ENCODE measurements around the gene BGLAP.

- no peak for TF ChIP-seq YY1 (IDR thresholded peaks at IDR 0.05; ENCODE audit: extremely low read depth, insufficient replicate concordance, low read depth, low read length)
- no peak for TF ChIP-seq EZH2 (IDR thresholded peaks at IDR 0.05)
- no peak for TF ChIP-seq CTCF (IDR thresholded peaks at IDR 0.05 in 2 of 3, conservative IDR thresholded peaks at IDR 0.05 in 1 of 3; ENCODE audit: borderline replicate concordance in 1 of 3, insufficient read depth in 1 of 3, low read depth in 2 of 3, low read length in 2 of 3)
- no peak for TF ChIP-seq POLR2A (IDR thresholded peaks at IDR 0.05; ENCODE audit: borderline replicate concordance, extremely low read depth, insufficient read depth, insufficient read length)
- TF ChIP-seq POLR2AphosphoS5 (IDR thresholded peaks at IDR 0.05; ENCODE audit: low read depth, low read length) = no peak
- TF ChIP-seq, protein P1, sequence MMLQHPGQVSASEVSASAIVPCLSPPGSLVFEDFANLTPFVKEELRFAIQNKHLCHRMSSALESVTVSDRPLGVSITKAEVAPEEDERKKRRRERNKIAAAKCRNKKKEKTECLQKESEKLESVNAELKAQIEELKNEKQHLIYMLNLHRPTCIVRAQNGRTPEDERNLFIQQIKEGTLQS (IDR thresholded peaks at IDR 0.05) = no peak
- no peak for TF ChIP-seq JUND (IDR thresholded peaks at IDR 0.05)
- TF ChIP-seq ZNF274 (IDR thresholded peaks at IDR 0.05; ENCODE audit: low read depth, low read length) = no peak
- no peak for TF ChIP-seq MAX (IDR thresholded peaks at IDR 0.05)
- TF ChIP-seq, protein P2, sequence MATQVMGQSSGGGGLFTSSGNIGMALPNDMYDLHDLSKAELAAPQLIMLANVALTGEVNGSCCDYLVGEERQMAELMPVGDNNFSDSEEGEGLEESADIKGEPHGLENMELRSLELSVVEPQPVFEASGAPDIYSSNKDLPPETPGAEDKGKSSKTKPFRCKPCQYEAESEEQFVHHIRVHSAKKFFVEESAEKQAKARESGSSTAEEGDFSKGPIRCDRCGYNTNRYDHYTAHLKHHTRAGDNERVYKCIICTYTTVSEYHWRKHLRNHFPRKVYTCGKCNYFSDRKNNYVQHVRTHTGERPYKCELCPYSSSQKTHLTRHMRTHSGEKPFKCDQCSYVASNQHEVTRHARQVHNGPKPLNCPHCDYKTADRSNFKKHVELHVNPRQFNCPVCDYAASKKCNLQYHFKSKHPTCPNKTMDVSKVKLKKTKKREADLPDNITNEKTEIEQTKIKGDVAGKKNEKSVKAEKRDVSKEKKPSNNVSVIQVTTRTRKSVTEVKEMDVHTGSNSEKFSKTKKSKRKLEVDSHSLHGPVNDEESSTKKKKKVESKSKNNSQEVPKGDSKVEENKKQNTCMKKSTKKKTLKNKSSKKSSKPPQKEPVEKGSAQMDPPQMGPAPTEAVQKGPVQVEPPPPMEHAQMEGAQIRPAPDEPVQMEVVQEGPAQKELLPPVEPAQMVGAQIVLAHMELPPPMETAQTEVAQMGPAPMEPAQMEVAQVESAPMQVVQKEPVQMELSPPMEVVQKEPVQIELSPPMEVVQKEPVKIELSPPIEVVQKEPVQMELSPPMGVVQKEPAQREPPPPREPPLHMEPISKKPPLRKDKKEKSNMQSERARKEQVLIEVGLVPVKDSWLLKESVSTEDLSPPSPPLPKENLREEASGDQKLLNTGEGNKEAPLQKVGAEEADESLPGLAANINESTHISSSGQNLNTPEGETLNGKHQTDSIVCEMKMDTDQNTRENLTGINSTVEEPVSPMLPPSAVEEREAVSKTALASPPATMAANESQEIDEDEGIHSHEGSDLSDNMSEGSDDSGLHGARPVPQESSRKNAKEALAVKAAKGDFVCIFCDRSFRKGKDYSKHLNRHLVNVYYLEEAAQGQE (IDR thresholded peaks at IDR 0.05; ENCODE audit: low read depth) = no peak
Observed at GRCh38 chr1:156285437-156285836, 43.5 kb downstream of the BGLAP start.
